GM12878 (cell line): ENCODE results near the gene QSOX2. TPM values are rescaled to one million over a fixed set of nuclear protein-coding genes. Genes with fewer than 3 reads are reported as not detected.

ENCODE experiments used
- ATAC-seq: fragments of 200-7000 bp; cut with Tn5 transposase; 3 replicates; pipeline ENCODE4 v1.9.1; 2020; ENCODE audit warnings: mild to moderate bottlenecking, moderate library complexity
- BruUV-seq: library from RNA; stranded (reverse); fragments of 400-500 nt; replicated peaks from 2 replicates; lab custom pipeline; 2021; lab: Mats Ljungman, UMichigan
- CTCF ChIA-PET: fragments of 300-600 bp; sonication (Branson Sonifier 250); formaldehyde crosslinking; extraction: SDS; loops from one replicate; lab custom pipeline; 2021; ENCODE audit warnings: inconsistent platforms; lab: Yijun Ruan, JAX
- POLR2A ChIA-PET: fragments of 350-600 bp; formaldehyde crosslinking; extraction: SDS; loops from one replicate; lab custom pipeline; 2021; ENCODE audit warnings: inconsistent platforms; lab: Charles Lee
- RAD21 ChIA-PET: fragments of 300-600 bp; sonication (Branson Sonifier 250); formaldehyde crosslinking; loops from one replicate; lab custom pipeline; 2023; ENCODE audit warnings: antibody characterized with exemption; ENCODE audit not compliant: unreplicated experiment; lab: Charles Lee
- SMC1A ChIA-PET: fragments of 300-600 bp; sonication (Branson Sonifier 250); formaldehyde crosslinking; loops from one replicate; lab custom pipeline; 2023; ENCODE audit not compliant: unreplicated experiment, uncharacterized antibody; lab: Charles Lee
- DNase-seq: peaks from one replicate; pipeline ENCODE4 v3.0.0-alpha.2; 2011; ENCODE audit warnings: low read depth, low spot score
- FAIRE-seq: peaks from 3 replicates; lab custom pipeline; 2011; peaks lifted over from hg19 to GRCh38; lab: Jason Lieb, UNC
- H2AFZ ChIP-seq: 2 replicates; pipeline ENCODE4 v1.6.0; 2011; ENCODE audit warnings: low read depth, low read length, control low read depth; ENCODE audit not compliant: control insufficient read depth
- H3K27ac ChIP-seq: 2 replicates; pipeline ENCODE4 v1.5.1; 2011; ENCODE audit warnings: control low read depth; ENCODE audit not compliant: control insufficient read depth, insufficient read depth
- H3K27me3 ChIP-seq, 2 experiments: replicated peaks in 1 of 2; 2 replicates each; pipeline versions ENCODE4 v1.6.0 to v1.6.1; 2011; ENCODE audit warnings: low read length in 1 of 2; ENCODE audit not compliant: control insufficient read depth in 2 of 2, insufficient read depth in 2 of 2
- H3K36me3 ChIP-seq, 2 experiments: 2 replicates each; pipeline ENCODE4 v1.5.1; 2011; ENCODE audit warnings: low read length in 1 of 2; ENCODE audit not compliant: control insufficient read depth in 2 of 2, insufficient read depth in 2 of 2
- H3K4me1 ChIP-seq: 2 replicates; pipeline ENCODE4 v1.6.1; 2011; ENCODE audit warnings: mild to moderate bottlenecking, low read length, moderate library complexity, mixed read lengths; ENCODE audit not compliant: control insufficient read depth, insufficient read depth
- H3K4me2 ChIP-seq: 2 replicates; pipeline ENCODE4 v1.6.0; 2011; ENCODE audit warnings: control low read depth; ENCODE audit not compliant: control insufficient read depth, insufficient read depth
- H3K4me3 ChIP-seq: fragments of 200-600 bp; sonication (generic); 2 replicates; pipeline ENCODE4 v1.5.1; 2016
- H3K79me2 ChIP-seq: 2 replicates; pipeline ENCODE4 v1.6.0; 2011; ENCODE audit warnings: low read length; ENCODE audit not compliant: control insufficient read depth, insufficient read depth
- H3K9ac ChIP-seq: 2 replicates; pipeline ENCODE4 v1.8.0; 2011; ENCODE audit warnings: low read length, control low read depth, mixed read lengths; ENCODE audit not compliant: control insufficient read depth, insufficient read depth
- H3K9me3 ChIP-seq: replicated peaks from 3 replicates; pipeline ENCODE4 v1.5.1; 2011; ENCODE audit warnings: mild to moderate bottlenecking, low read length; ENCODE audit not compliant: control insufficient read depth, insufficient read depth
- H4K20me1 ChIP-seq: 2 replicates; pipeline ENCODE4 v1.6.0; 2011; ENCODE audit not compliant: control insufficient read depth, insufficient read depth
- ASH2L ChIP-seq: fragments of 300-600, 200-600 bp; sonication (generic); IDR thresholded peaks from 2 replicates; pipeline ENCODE4 v1.6.1; 2017; ENCODE audit warnings: low read depth, mild to moderate bottlenecking, borderline replicate concordance
- ATF7 ChIP-seq: fragments of 450-650 bp; IDR thresholded peaks from 2 replicates; pipeline ENCODE4 v1.6.1; 2016; ENCODE audit warnings: low read depth, mild to moderate bottlenecking
- CHD1 ChIP-seq: IDR thresholded peaks from 2 replicates; pipeline ENCODE4 v1.6.1; 2012; ENCODE audit warnings: low read depth, low read length, improper control_type of control experiment
- CREB1 ChIP-seq: IDR thresholded peaks from 2 replicates; pipeline ENCODE4 v1.6.1; 2012; ENCODE audit warnings: low read depth, mild to moderate bottlenecking, inconsistent platforms
- CTCF ChIP-seq, 3 experiments: IDR thresholded peaks in 2 of 3; conservative IDR thresholded peaks in 1 of 3; 2 replicates each; pipeline ENCODE4 v1.5.1; 2011; ENCODE audit warnings: low read depth in 3 of 3, low read length in 3 of 3, mild to moderate bottlenecking in 3 of 3, control low read depth in 2 of 3, moderate library complexity in 2 of 3, inconsistent platforms in 1 of 3, mixed read lengths in 1 of 3; ENCODE audit not compliant: control insufficient read depth in 2 of 3, insufficient read depth in 1 of 3; ENCODE audit errors: extremely low read depth in 1 of 3
- GATAD2B ChIP-seq: fragments of 450-650 bp; conservative IDR thresholded peaks from 2 replicates; pipeline ENCODE4 v1.6.1; 2017; ENCODE audit warnings: low read depth, mild to moderate bottlenecking, moderate library complexity
- HCFC1 ChIP-seq: fragments of 150-350 bp; IDR thresholded peaks from 2 replicates; pipeline ENCODE4 v1.6.1; 2014; ENCODE audit warnings: low read length
- NFIC ChIP-seq: IDR thresholded peaks from 2 replicates; pipeline ENCODE4 v1.6.1; 2012; ENCODE audit warnings: low read depth, mild to moderate bottlenecking, inconsistent platforms, low read length, moderate library complexity
- POLR2AphosphoS2 ChIP-seq: IDR thresholded peaks from 2 replicates; pipeline ENCODE4 v1.6.1; 2011; ENCODE audit warnings: low read depth, mild to moderate bottlenecking, low read length, improper control_type of control experiment, moderate library complexity
- RFX5 ChIP-seq: IDR thresholded peaks from 2 replicates; pipeline ENCODE4 v1.6.1; 2011; ENCODE audit warnings: low read depth, low read length, improper control_type of control experiment
- SKIL ChIP-seq: fragments of 450-650 bp; IDR thresholded peaks from 2 replicates; pipeline ENCODE4 v1.6.1; 2017; ENCODE audit warnings: mild to moderate bottlenecking, low read depth, inconsistent platforms; ENCODE audit not compliant: poor library complexity, severe bottlenecking
- SMAD5 ChIP-seq: IDR thresholded peaks from 2 replicates; pipeline ENCODE4 v1.6.1; 2016; ENCODE audit warnings: antibody characterized with exemption, low read depth
- SMC3 ChIP-seq: IDR thresholded peaks from 2 replicates; pipeline ENCODE4 v1.6.1; 2011; ENCODE audit warnings: low read length, improper control_type of control experiment, borderline replicate concordance
- ZNF687 ChIP-seq: fragments of 450-650 bp; IDR thresholded peaks from 2 replicates; pipeline ENCODE4 v1.6.1; 2017; ENCODE audit warnings: mild to moderate bottlenecking, moderate library complexity
- ZSCAN29 ChIP-seq: fragments of 450-650 bp; IDR thresholded peaks from 2 replicates; pipeline ENCODE4 v1.6.1; 2017; ENCODE audit warnings: mild to moderate bottlenecking, moderate library complexity
- WGBS: methylation state at CpG from one replicate; pipeline ENCODE4 v1.1.6; 2016; ENCODE audit warnings: low lambda C conversion rate; ENCODE audit not compliant: insufficient replicate concordance, insufficient coverage; ENCODE audit errors: missing lambda C conversion rate; 5-methylcytosine and 5-hydroxymethylcytosine counted together
- in situ Hi-C: fragments of 300-500 bp; cut with MboI; formaldehyde crosslinking; loops from 9 replicates; pipeline ENCODE4 v1.14.3; 2018; ENCODE audit warnings: mixed read lengths
- intact Hi-C: fragments of 100-400 bp; cut with micrococcal nuclease; formaldehyde crosslinking; loops from one replicate; pipeline ENCODE4 v1.14.2; 2022; ENCODE audit not compliant: unreplicated experiment
- polyA plus RNA-seq, 11 experiments: library from polyadenylated mRNA; depleted of rRNA in 4 of 11; unstranded in 6 of 11; stranded (reverse) in 5 of 11; fragments of >200 nt; fragmentation: Nextera tagmentation in 4 of 11; fragmentation: Illumina TruSeq in 1 of 11; extraction: Ambion mirVana in 4 of 11; extraction: Trizol in 1 of 11; gene quantifications; 1 replicate in 1 of 11; 2 replicates in 10 of 11; pipeline versions ENCODE4 v1.2.1 to v1.2.3, GENCODE V29; 2011 to 2016; ENCODE audit warnings: inconsistent platforms in 2 of 11, missing spikeins in 2 of 11, low read depth in 1 of 11
- total RNA-seq, 4 experiments: library from RNA; depleted of rRNA in 3 of 4; stranded (reverse); fragments of >200 nt in 3 of 4; fragmentation: Illumina TruSeq in 1 of 4; extraction: Trizol in 1 of 4; gene quantifications; 2 replicates each; pipeline versions ENCODE4 v1.2.1 to v1.2.3, GENCODE V29; 2013 to 2021

The QSOX2 gene
- total and polyA plus RNA-seq, 10 of the 15 experiments (the other 5 are each of a cell fraction or from before 2014, with no cell fraction given), result 0.34 to 16.1 (median 8.2) TPM

- no peak for TF ChIP-seq NFIC
- TF ChIP-seq ZSCAN29, result no peak
- TF ChIP-seq ZNF687, result no peak
- TF ChIP-seq CHD1, result no peak
- no peak for TF ChIP-seq CREB1
Measured at GRCh38 chr9:136191099-136191959, 54.3 kb downstream of the QSOX2 start (continued).

- no peaks in the 10 kb centered on the region for H3K9me3 ChIP-seq
- POLR2A ChIA-PET, result no interaction called here
- no peaks in the 10 kb centered on the region for H3K36me3 ChIP-seq
- no peaks in the 10 kb centered on the region for H4K20me1 ChIP-seq
- intact Hi-C loops (no loop called here), in situ Hi-C loops (no loop called here)
- FAIRE-seq (no peak), DNase-seq (no peak), ATAC-seq (no peak)
- no peak overlapping the region for H3K4me3 ChIP-seq
- no TSS peak for BruUV-seq
- H3K4me1 ChIP-seq, result no peaks in the 10 kb centered on the region
- SMC1A ChIA-PET, result no interaction called here
- CTCF ChIA-PET, result no interaction called here
- no peaks in the 10 kb centered on the region for H3K79me2 ChIP-seq
- H3K27ac ChIP-seq, result no peak overlapping the region
- H2AFZ ChIP-seq, result no peak overlapping the region
- 28% methylated on average over 11 of the region's 11 CpGs for WGBS
- H3K27me3 ChIP-seq, result peaks cover 0 to 2% of the 10 kb centered on the region in 2 experiments
- RAD21 ChIA-PET, result no interaction called here
- H3K4me2 ChIP-seq, result no peak overlapping the region
- no peak overlapping the region for H3K9ac ChIP-seq
- no peak for TF ChIP-seq POLR2AphosphoS2
- TF ChIP-seq CTCF (IDR thresholded peaks at IDR 0.05 in 2 of 3, conservative IDR thresholded peaks at IDR 0.05 in 1 of 3; ENCODE audit: control insufficient read depth in 2 of 3, extremely low read depth in 1 of 3, insufficient read depth in 1 of 3, low read depth in 3 of 3, low read length in 3 of 3), result no peak
- TF ChIP-seq HCFC1, result no peak
- TF ChIP-seq ATF7, result no peak
- TF ChIP-seq SMC3, result no peak
- TF ChIP-seq SKIL, result no peak
- TF ChIP-seq RFX5, result no peak
- no peak for TF ChIP-seq ASH2L
- no peak for TF ChIP-seq GATAD2B
- no peak for TF ChIP-seq SMAD5
Measured at GRCh38 chr9:136190656-136191055, 55.0 kb downstream of the QSOX2 start.
